NCI-H460 (cell line): ENCODE data around the gene DOC2A. TPM values are rescaled to one million over a fixed set of nuclear protein-coding genes. Genes with fewer than 3 reads are reported as not detected.
A peak's percentile ranks its signal among the peaks of the same experiment; 100 is the strongest.
"Not testable (repeated sequence)": the region's sequence is repeated elsewhere in the genome, so short reads cannot be mapped to it uniquely, and the experiment has no call there.

Experiments used
- DNase-seq: peaks from one replicate; pipeline ENCODE4 v3.0.0-alpha.2; 2016; ENCODE audit warnings: low read depth; ENCODE audit errors: extremely low read depth
- total RNA-seq: library from RNA; depleted of rRNA; stranded (reverse); fragments of >200 nt; shearing (Covaris generic); gene quantifications from 2 replicates; pipeline ENCODE4 v1.2.3, GENCODE V29; 2014; rRNA removed

DOC2A gene
- total RNA-seq, 1 experiment from 2014 or later = 1.1 TPM

DNA sequence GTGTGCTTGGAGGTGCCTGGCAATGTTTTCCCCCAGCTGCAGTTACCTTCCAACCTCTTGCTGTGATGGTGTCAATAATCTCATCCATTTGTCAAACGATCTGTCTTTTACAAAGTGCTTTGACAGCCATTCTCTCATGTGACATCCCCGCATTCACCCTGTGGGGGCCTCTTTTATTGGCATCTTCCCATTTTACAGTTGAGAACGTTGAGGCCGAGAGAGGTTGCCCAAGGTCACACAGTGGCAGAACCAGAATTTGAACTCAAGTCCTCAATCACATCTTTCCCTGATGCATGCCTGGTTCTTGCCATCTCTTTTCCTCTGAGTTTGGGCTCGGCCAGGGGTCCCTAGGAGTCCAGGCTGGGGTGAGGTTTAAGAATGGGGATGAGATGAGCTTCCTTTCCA, 35.7 kb downstream of the DOC2A start:
- DNase-seq = no peak

DNA sequence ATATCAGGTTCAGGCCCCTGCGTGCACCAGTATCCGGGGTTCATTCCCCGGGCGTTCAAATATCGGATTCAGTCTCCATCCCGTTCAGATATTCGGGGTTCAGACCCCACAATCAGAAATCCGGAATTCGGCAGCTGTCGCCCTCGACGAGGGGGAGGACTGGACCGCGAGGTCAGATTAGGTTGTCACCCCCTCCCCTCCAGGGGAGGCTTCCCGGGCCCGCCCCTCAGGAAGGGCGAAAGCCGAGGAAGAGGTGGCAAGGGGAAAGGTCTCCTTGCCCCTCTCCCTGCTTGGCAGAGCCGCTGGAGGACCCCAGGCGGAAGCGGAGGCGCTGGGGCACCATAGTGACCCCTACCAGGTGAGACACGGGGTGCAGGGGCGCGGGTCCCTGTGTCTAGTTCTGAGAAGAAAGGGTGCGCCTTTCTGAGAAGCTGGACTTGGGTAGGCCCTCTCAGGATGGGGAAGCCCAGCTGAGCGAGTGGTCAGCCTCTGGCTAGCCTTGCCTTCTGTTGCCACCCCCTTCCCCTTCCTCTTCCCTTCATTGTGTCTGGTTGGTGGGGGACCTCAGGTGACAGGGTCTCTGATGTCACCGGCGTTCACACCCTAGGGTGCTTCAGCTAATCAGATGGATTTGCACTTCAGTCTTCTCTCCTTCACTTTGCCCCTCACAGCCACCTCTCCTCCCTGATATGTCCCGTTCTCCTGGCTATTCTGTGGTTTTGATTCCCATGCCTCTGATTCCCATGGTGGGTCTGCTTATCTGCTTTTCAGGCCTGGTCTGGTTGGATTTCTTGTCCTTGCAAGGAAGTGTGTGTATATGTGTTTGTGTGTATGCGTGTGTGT, 36.3 kb downstream of the DOC2A start:
- no peak for DNase-seq

DNA sequence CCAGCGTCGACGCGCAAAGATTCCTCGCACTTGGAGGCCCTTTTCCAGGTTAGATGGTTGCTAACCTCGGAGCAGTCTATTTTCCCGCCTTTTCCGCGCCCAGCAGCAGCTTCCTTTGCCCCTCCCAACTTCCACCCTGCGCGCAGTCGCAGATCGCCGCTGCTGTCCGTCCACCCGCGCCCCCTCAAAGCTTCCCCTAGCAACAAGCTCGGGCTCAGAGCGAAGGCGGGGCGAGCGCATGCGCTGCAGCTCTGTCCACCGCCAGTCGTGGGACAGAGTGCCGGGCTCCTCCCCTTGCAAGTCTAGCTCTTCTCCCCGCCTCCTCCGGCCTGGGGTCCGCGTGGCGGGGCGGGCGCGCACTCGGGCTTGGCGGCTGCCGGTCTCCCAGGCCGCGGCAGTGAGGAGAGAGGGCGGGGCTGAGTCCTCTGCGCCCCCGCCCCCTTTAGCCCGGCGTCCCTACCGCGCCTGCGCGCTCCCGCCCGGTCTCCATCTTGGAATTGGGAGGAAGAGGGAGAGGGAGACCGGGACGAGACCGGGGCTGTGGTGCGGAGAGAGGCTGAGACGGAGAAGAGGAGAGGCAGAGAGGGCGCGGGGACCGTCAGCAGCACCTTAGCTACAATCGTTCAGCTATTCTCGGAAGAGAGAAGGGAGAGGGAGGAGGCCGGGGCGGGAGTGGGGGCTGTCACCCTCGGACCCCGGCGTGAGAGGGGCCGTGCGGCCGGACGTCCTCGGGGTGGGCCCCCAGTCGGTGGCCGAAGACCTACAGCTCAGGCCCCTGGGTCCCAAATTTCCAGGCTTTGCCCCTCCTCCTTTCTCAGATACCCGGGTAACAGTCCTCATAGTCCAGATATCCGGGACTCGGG, 37.2 kb downstream of the DOC2A start, which contains the start of gene TAOK2:
TSS of gene TAOK2 (plus strand) at position 485 of the 863 bp plus-strand sequence. CDS start 3,905 bp downstream, outside the sequence.
- peak; percentile 97 for DNase-seq

DNA sequence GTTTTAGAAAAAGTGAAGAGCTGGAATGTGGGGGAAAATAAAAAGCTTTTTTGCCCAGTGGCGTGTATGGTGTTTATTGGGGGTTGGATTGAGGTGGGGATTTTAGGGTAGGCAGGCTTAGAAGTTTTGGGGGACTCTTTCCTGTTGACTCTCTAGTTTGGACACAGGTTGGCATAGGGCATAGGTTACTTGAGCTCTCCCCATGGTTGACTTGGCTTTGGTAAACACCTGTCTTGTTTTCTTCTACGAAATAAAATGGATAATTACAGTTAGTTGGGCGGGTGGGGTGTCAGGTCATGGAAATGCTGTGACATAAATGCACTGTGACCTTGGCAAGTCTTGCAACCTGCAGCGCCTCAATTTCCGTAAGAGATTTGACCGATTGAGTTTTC, 37.8 kb downstream of the DOC2A start:
- no peak for DNase-seq

DNA sequence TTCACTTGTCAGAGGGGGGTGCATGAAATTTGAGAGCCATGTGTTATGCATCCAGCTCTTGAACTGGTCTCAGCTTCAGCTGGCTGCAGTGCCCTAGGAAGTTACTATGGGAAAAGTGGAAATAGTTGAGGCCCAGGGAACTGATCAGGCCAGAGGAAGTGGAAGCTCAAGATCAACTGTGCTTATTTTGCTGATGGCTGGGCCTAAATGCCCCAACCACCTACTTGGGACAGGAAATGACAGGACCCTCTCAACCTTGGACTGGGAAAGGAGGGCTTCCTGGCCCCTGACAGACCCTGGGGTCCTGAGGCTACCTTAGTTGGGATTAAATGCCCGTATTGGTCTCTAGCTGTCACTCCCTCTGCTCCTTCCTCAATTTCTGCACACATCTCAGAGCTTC, 38.3 kb downstream of the DOC2A start:
- DNase-seq = no peak

DNA sequence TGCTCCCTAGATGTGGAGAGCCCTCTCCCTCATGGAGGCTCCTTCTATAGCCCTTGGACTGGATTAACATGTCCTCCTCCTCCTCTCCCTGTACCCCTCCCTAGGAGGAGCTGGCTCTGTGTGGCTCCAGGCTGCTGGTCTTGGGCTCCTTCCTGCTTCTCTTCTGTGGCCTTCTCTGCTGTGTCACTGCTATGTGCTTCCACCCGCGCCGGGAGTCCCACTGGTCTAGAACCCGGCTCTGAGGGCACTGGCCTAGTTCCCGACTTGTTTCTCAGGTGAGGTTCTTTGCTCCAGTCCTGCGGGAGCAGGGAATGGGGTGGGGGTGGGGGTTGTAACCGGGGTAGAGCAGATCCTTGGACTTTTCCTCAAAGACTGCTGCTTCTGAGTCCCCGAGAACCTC, 39.5 kb downstream of the DOC2A start:
- DNase-seq = no peak

DNA sequence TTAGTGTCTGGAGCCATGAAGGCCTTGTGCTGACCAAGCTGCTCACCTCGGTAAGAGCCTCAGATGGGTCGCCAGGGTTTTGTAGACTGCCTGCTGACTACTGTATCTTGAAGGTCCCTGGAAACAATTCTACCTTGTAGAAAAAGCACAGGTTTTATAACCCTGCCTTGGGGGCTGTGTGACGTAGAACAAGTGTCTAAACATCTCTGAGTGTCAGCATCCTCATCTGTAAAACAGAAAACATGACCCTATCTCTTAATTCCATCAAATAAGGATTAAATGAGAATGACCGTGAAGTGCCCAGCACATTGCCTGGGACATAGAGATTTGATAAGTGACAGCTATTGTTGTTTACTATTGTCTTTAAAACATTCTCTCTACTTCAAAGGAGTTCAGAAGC, 42.6 kb downstream of the DOC2A start:
- DNase-seq = no peak

DNA sequence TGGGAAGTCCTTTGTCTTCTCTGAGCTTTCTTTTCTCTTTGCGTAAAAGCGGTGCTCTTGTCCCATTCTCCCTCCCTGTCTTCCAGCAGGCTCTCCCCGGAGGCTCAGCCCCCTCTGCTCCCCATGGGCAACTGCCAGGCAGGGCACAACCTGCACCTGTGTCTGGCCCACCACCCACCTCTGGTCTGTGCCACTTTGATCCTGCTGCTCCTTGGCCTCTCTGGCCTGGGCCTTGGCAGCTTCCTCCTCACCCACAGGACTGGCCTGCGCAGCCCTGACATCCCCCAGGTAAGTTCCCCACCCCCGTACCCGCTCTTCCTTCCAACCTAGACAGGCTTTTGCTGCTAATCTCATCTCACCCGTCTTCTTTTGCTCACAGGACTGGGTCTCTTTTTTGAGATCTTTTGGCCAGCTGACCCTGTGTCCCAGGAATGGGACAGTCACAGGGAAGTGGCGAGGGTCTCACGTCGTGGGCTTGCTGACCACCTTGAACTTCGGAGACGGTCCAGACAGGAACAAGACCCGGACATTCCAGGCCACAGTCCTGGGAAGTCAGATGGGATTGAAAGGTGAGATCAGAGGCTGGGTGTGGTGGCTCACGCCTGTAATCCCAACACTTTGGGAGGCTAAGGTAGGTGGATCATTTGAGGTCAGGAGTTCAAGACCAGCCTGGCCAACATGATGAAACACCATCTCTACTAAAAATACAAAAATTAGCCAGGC, 47.6 kb downstream of the DOC2A start:
- DNase-seq = no peak

DNA sequence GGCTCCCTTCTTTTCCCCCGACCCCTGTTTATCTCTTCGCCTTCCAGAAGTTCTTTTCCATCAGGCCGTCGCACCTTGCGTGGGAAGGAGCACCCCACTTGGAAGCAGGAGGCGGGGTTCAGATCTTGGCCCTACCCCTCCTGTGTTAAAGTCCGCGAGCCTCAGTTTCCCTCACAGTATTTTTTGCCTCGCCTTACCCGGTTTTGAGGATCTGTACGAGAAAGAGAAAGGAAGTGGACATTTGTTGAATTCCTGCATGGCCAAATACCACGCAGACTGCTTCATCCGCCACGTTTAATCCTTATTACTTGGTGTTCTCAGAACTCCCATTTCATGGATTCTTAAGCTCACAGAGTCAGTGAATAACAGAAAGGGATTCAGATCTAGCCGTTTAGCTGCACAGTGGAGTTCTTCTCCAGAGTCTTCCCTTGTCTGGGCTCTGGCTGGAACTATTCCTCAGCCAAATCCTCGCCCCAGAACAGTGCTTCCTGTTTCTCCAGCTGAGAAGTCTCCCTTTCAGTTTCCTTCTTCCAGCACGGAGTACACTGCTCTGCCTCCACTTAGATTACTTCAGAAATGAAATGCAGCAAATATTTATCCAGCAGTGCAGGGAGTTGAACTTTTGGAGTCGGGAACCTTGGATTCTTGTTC, 48.4 kb downstream of the DOC2A start:
- DNase-seq = no peak

DNA sequence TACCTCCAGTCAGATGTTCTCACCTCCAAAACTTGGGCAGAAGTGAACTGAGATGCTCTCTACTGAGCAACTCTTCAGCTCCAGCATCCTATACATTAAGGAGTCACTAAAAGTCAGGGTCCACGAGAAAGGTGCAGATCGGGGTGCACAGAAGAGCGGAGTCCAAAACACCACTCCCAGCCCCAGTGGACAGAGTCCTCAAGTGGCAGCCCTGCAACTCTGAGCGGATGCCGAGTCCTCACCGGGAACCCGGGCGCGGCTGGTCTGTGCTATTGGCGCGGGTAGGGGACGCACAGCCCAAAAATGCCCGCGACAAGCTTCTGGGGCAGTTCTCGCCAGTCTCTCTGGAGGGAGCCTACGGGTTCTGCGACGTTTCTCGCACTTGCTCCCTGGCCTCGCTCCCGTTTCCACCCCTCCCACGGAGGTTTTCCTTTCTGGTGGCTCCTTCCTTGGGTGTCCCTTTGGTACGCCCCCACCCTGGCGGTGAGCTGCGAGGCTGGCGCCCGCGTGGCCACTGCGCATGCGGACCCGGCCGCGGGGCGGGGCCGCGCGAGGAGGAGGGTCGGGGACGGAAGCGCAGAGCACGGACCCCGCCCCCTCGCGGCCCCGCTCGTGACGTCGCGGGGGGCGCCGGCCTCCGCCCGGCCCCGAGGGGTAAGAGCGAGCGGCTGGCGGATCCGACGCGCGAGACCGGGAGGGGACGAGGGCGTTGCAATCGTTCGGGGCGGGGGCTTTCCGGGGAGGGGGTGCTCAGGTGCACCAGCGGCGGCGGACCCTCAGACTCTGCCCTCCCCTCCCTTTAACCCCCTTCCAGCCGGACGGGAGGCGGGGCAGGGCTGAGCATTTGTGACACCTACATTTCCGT, 49.1 kb downstream of the DOC2A start, which contains the start of gene TMEM219:
TSS of gene TMEM219 (plus strand) at position 601 of the 865 bp plus-strand sequence. CDS start 1,065 bp downstream, outside the sequence.
- peak; percentile 82 for DNase-seq

DNA sequence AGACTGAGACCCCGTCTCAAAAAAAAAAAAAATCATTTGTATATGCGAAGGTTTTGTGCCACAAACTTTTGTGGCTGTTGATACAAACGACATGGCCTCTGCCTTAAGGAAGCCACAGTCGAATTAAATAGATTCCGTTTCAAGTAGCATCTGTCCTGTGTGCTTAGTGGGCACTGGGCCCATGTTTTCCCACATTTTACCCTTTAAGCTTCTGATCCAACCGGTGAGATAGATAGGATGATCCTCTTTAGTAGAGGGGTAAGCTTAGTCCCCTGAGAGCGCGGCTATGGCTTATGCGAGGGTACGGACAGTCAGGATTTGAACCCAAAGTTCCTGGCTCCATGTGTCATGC, 49.7 kb downstream of the DOC2A start:
- DNase-seq = no peak

DNA sequence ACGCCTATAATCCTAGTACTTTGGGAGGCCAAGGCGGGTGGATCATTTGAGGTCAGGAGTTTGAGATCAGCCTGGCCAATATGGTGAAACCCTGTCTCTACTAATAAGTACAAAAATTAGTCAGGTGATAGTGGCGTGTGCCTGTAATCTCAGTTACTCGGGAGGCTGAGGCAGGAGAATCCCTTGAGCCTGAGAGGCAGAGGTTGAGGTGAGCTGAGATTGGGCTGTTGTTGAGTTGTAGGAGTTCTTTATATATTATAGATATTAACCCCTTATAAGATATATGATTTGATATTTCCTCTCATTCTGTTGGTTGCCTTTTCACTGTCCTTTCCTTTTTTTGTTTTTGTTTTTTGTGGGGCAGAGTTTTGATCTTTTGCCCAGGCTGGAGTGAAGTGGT, 51.0 kb downstream of the DOC2A start:
- DNase-seq = not testable (repeated sequence)

DNA sequence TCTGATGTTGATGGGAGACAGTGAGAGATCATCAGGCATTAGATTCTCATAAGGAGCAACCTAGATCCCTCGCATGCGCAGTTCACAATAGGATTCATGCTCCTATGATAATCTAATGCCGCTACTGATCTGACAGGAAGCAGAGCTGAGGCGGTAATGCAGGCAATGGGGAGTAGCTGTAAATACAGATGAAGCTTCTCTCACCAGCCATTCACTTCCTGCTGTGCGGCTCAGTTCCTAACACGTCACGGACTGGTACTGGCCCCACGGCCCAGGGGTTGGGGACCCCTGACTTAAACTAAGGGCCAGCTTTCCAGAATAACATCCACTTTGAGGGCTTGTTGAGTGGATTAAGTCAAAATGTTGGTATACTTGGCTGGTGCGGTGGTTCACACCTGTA, 51.5 kb downstream of the DOC2A start:
- no peak for DNase-seq

DNA sequence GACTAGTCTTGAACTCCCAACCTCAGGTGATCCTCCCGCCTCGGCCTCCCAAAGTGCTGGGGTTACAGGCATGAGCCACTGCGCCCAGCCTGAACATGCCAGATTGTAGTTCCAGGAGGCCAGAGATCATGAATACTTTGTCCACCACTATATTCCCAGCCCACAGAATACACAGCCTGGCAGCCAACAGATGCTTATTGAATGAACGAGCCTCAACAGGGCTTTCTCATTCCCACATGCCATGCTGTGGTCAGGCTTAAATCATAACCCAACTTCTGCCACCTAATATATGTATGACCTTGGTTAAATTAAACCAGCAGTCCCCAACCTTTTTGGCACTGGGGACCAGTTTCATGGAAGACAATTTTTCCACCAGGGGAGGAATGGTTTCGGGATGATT, 52.1 kb downstream of the DOC2A start:
- no peak for DNase-seq

Other genes starting within 250 kb of the DOC2A start
- gene ZG16, start 232.8 kb downstream of the DOC2A start, total RNA-seq = not detected in 2 replicates
- gene KIF22, start 220.3 kb downstream of the DOC2A start, total RNA-seq = 80.3 and 87.9 TPM in 2 replicates
- 206 and 220 TPM in 2 replicates for gene MAZ, start 204.5 kb downstream of the DOC2A start, total RNA-seq
- 0.20 and 0.22 TPM in 2 replicates for gene PRRT2, start 198.8 kb downstream of the DOC2A start, total RNA-seq
- gene PAGR1, start 194.9 kb downstream of the DOC2A start, total RNA-seq = 23.3 and 25.8 TPM in 2 replicates
- gene MVP, start 190.6 kb downstream of the DOC2A start, total RNA-seq = 32.9 and 35.9 TPM in 2 replicates
- 65.5 and 69.3 TPM in 2 replicates for gene CDIPT, start 147.8 kb downstream of the DOC2A start, total RNA-seq
- 14.7 and 18.7 TPM in 2 replicates for gene SEZ6L2, start 111.5 kb downstream of the DOC2A start, total RNA-seq
- gene ASPHD1, start 110.5 kb downstream of the DOC2A start, total RNA-seq = 8.5 and 11.6 TPM in 2 replicates
- 20.1 and 24.0 TPM in 2 replicates for gene KCTD13, start 84.8 kb downstream of the DOC2A start, total RNA-seq
- gene TMEM219, start 48.9 kb downstream of the DOC2A start, total RNA-seq = 67.8 and 68.5 TPM in 2 replicates
- gene TAOK2, start 37.2 kb downstream of the DOC2A start, total RNA-seq = 20.4 and 22.0 TPM in 2 replicates
- gene HIRIP3, start 15.4 kb downstream of the DOC2A start, total RNA-seq = 12.2 and 15.0 TPM in 2 replicates
- gene INO80E, start 14.8 kb downstream of the DOC2A start, total RNA-seq = 81.3 and 87.8 TPM in 2 replicates
- not detected in 2 replicates for gene C16orf92, start 12.2 kb upstream of the DOC2A start, total RNA-seq
- 0.07 TPM in 1 of 2 replicates, not detected in the other for gene TLCD3B, start 20.2 kb upstream of the DOC2A start, total RNA-seq
- gene ALDOA, start 54.7 kb upstream of the DOC2A start, total RNA-seq = 1,739 and 2,065 TPM in 2 replicates
- 72.1 and 81.6 TPM in 2 replicates for gene PPP4C, start 65.0 kb upstream of the DOC2A start, total RNA-seq
- gene TBX6, start 80.9 kb upstream of the DOC2A start, total RNA-seq = 0.30 and 0.38 TPM in 2 replicates
- 4.9 and 8.0 TPM in 2 replicates for gene YPEL3, start 85.2 kb upstream of the DOC2A start, total RNA-seq
- gene GDPD3, start 102.5 kb upstream of the DOC2A start, total RNA-seq = 0.67 and 0.89 TPM in 2 replicates
- gene MAPK3, start 112.2 kb upstream of the DOC2A start, total RNA-seq = 16.9 and 22.3 TPM in 2 replicates
- 0.64 TPM in 1 of 2 replicates, not detected in the other for gene CORO1A, start 172.6 kb upstream of the DOC2A start, total RNA-seq
- gene BOLA2B, start 182.6 kb upstream of the DOC2A start, total RNA-seq = 60.8 and 85.7 TPM in 2 replicates
- 31.4 and 35.7 TPM in 2 replicates for gene SLX1A, start 182.8 kb upstream of the DOC2A start, total RNA-seq
- 2.8 and 4.4 TPM in 2 replicates for gene SULT1A3, start 188.2 kb upstream of the DOC2A start, total RNA-seq
- 1.1 and 2.8 TPM in 2 replicates for gene NPIPB13, start 237.5 kb upstream of the DOC2A start, total RNA-seq